B cell (primary cell): Measurements from ENCODE around the gene NUAK2. TPM values are rescaled to one million over a fixed set of nuclear protein-coding genes. Genes with fewer than 3 reads are reported as not detected.
A peak's percentile ranks its signal among the peaks of the same experiment; 100 is the strongest.

Source experiments
- ATAC-seq: fragments of 200-7000 bp; cut with Tn5 transposase; one replicate; pipeline ENCODE4 v1.10.0; 2021; ENCODE audit warnings: low read depth, mild to moderate bottlenecking, moderate number of reproducible peaks, moderate library complexity
- CTCF ChIA-PET: fragments of 350-600 bp; sonication (Branson Sonifier 250); formaldehyde crosslinking; loops from one replicate; lab custom pipeline; 2021; ENCODE audit warnings: antibody characterized with exemption, inconsistent platforms; lab: Charles Lee
- POLR2A ChIA-PET: fragments of 350-600 bp; sonication (Branson Sonifier 250); formaldehyde crosslinking; loops from one replicate; lab custom pipeline; 2021; ENCODE audit warnings: antibody characterized with exemption; lab: Charles Lee
- DNase-seq: peaks from one replicate; pipeline ENCODE4 v3.0.0; 2013
- H2AFZ ChIP-seq: 2 replicates; pipeline ENCODE4 v1.6.1; 2012; ENCODE audit warnings: mild to moderate bottlenecking, low read depth, low read length; ENCODE audit not compliant: insufficient read depth, poor library complexity, severe bottlenecking
- H3K27ac ChIP-seq, 2 donors: 1 replicate in 1 of 2; 2 replicates in 1 of 2; pipeline ENCODE4 v1.5.1; 2012 to 2013; ENCODE audit warnings: low read length in 2 of 2, mild to moderate bottlenecking in 2 of 2, moderate library complexity in 1 of 2
- H3K27me3 ChIP-seq, 4 experiments: fragments of 200-600 bp in 1 of 4; sonication (generic) in 1 of 4; replicated peaks in 1 of 4; 1 replicate in 2 of 4; 2 replicates in 2 of 4; pipeline versions ENCODE4 v1.6.1 to v1.7.0; 2013 to 2016; ENCODE audit warnings: low read length in 3 of 4, mild to moderate bottlenecking in 2 of 4, mixed read lengths in 1 of 4, moderate library complexity in 1 of 4; ENCODE audit not compliant: insufficient read depth in 4 of 4, control insufficient read depth in 3 of 4; ENCODE audit errors: control extremely low read depth in 1 of 4
- H3K36me3 ChIP-seq, 2 experiments: replicated peaks in 1 of 2; 1 replicate in 1 of 2; 2 replicates in 1 of 2; pipeline versions ENCODE4 v1.6.1 to v1.7.1; 2013; ENCODE audit warnings: low read length in 1 of 2; ENCODE audit not compliant: insufficient read depth in 2 of 2, control insufficient read depth in 1 of 2; ENCODE audit errors: control extremely low read depth in 1 of 2, extremely low read depth in 1 of 2
- H3K4me1 ChIP-seq, 2 donors: fragments of 200-600 bp in 1 of 2; sonication (generic) in 1 of 2; 1 replicate in 1 of 2; 2 replicates in 1 of 2; pipeline versions ENCODE4 v1.5.1 to v1.6.1; 2013 to 2017; ENCODE audit warnings: low read length in 2 of 2; ENCODE audit not compliant: control insufficient read depth in 2 of 2, insufficient read depth in 2 of 2
- H3K4me2 ChIP-seq: replicated peaks from 2 replicates; pipeline ENCODE3; 2012; ENCODE audit warnings: mild to moderate bottlenecking, low read depth, low read length; ENCODE audit not compliant: poor library complexity, severe bottlenecking
- H3K4me3 ChIP-seq, 5 experiments: fragments of 200-600 bp in 1 of 5; sonication (generic) in 1 of 5; 1 replicate in 3 of 5; 2 replicates in 2 of 5; pipeline versions ENCODE4 v1.5.1 to v1.7.0; 2011 to 2016; ENCODE audit warnings: low read length in 4 of 5, mild to moderate bottlenecking in 4 of 5, low read depth in 2 of 5, control low read depth in 1 of 5, moderate library complexity in 1 of 5; ENCODE audit not compliant: insufficient read depth in 1 of 5; ENCODE audit errors: control extremely low read depth in 1 of 5, extremely low read depth in 1 of 5
- H3K79me2 ChIP-seq: fragments of 200-600 bp; sonication (generic); one replicate; pipeline ENCODE4 v1.6.0; 2016; ENCODE audit warnings: low read length; ENCODE audit not compliant: control insufficient read depth, insufficient read depth
- H3K9ac ChIP-seq: fragments of 200-600 bp; sonication (generic); 2 replicates; pipeline ENCODE4 v1.6.1; 2017; ENCODE audit warnings: mild to moderate bottlenecking, low read length, moderate library complexity
- H3K9me3 ChIP-seq, 3 donors: one replicate each; pipeline versions ENCODE4 v1.6.1 to v1.7.1; 2013; ENCODE audit warnings: low read length in 2 of 3; ENCODE audit not compliant: control insufficient read depth in 2 of 3, insufficient read depth in 1 of 3; ENCODE audit errors: control extremely low read depth in 1 of 3
- H4K20me1 ChIP-seq: 2 replicates; pipeline ENCODE4 v1.6.0; 2012; ENCODE audit warnings: mild to moderate bottlenecking, low read length; ENCODE audit not compliant: insufficient read depth, control insufficient read depth, poor library complexity, severe bottlenecking
- H3K27ac Mint-ChIP-seq: one replicate; pipeline ENCODE4 v1.8.0; 2021; ENCODE audit warnings: mixed read lengths
- H3K27me3 Mint-ChIP-seq: one replicate; pipeline ENCODE4 v1.8.0; 2021; ENCODE audit warnings: mixed read lengths
- H3K4me1 Mint-ChIP-seq: one replicate; pipeline ENCODE4 v1.8.0; 2021; ENCODE audit warnings: mixed read lengths
- H3K4me3 Mint-ChIP-seq: one replicate; pipeline ENCODE4 v1.8.0; 2021; ENCODE audit warnings: mixed read lengths
- H3K9me3 Mint-ChIP-seq: one replicate; pipeline ENCODE4 v1.8.0; 2022; ENCODE audit warnings: mixed read lengths; ENCODE audit not compliant: insufficient read depth
- EZH2 ChIP-seq: IDR thresholded peaks from 2 replicates; pipeline ENCODE4 v1.6.1; 2012; ENCODE audit warnings: borderline replicate concordance, low read depth, mild to moderate bottlenecking, moderate library complexity, low read length; ENCODE audit not compliant: insufficient read depth, poor library complexity, severe bottlenecking
- WGBS: methylation state at CpG from one replicate; pipeline ENCODE4 v1.1.5; 2013; ENCODE audit warnings: missing lambda C conversion rate; ENCODE audit not compliant: insufficient coverage; 5-methylcytosine and 5-hydroxymethylcytosine counted together
- intact Hi-C: fragments of 100-400 bp; cut with micrococcal nuclease; formaldehyde crosslinking; loops from one replicate; pipeline ENCODE4 v1.10.0; 2022
- polyA plus RNA-seq: library from polyadenylated mRNA; depleted of rRNA; stranded (reverse); fragments of >200 nt; gene quantifications from 2 replicates; pipeline ENCODE4 v1.2.3, GENCODE V29; 2012
- total RNA-seq, 2 donors: library from RNA; stranded (reverse); fragments of 120-200 nt in 1 of 2; gene quantifications; 1 replicate in 1 of 2; 2 replicates in 1 of 2; pipeline versions ENCODE4 v1.2.3 to v1.2.4, GENCODE V29; 2013 to 2022
- TF ChIP-seq, protein P1 (sequence below): fragments of 200-600 bp; IDR thresholded peaks from one replicate; pipeline ENCODE4 v1.8.0; 2022; ENCODE audit warnings: antibody characterized with exemption, mild to moderate bottlenecking

NUAK2 gene
- total and polyA plus RNA-seq, 2 donors (not counting 1 experiment from before 2014, with no cell fraction given): 37.9 to 102 TPM

DNA sequence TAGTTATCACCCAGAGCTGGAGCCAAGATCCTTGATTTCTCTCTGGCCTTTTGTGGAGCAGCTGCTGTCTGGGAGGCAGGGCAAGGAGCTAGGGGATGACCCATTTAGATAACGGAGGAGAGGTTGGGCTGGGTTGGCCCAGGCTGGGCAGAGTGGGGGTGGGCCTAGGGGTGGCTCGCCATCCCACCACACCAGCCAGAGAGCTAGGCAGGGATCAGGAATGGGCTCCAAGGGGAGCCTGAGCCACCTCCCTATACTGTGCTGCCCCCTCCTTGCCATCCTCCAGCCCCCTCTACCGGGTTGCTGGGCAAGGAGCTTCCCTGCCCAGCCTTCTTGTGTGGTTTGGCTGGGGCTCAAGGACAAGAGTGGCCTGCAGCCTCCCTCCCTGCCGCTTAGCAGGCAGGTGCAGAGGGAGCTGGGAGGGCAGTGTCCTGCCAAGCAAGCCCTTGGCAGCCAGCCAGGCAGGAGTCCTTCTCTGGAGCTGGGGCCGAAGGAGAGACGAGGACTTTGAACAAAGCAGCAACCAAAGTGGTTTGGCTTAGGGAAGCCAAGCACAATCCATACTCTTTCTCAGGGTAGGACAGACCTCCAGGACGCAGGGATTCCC lies 4.1 kb downstream of the NUAK2 start:
- H3K79me2 ChIP-seq: peaks cover 100% of the 10 kb centered on the region
- TF ChIP-seq EZH2: no peak
- TF ChIP-seq, protein P1, sequence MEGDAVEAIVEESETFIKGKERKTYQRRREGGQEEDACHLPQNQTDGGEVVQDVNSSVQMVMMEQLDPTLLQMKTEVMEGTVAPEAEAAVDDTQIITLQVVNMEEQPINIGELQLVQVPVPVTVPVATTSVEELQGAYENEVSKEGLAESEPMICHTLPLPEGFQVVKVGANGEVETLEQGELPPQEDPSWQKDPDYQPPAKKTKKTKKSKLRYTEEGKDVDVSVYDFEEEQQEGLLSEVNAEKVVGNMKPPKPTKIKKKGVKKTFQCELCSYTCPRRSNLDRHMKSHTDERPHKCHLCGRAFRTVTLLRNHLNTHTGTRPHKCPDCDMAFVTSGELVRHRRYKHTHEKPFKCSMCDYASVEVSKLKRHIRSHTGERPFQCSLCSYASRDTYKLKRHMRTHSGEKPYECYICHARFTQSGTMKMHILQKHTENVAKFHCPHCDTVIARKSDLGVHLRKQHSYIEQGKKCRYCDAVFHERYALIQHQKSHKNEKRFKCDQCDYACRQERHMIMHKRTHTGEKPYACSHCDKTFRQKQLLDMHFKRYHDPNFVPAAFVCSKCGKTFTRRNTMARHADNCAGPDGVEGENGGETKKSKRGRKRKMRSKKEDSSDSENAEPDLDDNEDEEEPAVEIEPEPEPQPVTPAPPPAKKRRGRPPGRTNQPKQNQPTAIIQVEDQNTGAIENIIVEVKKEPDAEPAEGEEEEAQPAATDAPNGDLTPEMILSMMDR: no peak
- H3K4me2 ChIP-seq: peak overlapping the region; percentile 96
- H3K4me3 ChIP-seq: peak overlapping the region in 4 of 5 experiments; percentile 65 to 98 (median 96)
- H4K20me1 ChIP-seq: peaks cover 91% of the 10 kb centered on the region
- H2AFZ ChIP-seq: no peak overlapping the region
- DNase-seq (no peak), ATAC-seq (no peak)
- Mint-ChIP-seq H3K4me3 (peak overlapping the region; percentile 97), H3K27me3 (no peaks in the 10 kb centered on the region), H3K27ac (peak overlapping the region; percentile 88), H3K9me3 (no peaks in the 10 kb centered on the region), H3K4me1 (peaks cover 77% of the 10 kb centered on the region)
- ChIA-PET CTCF (interaction anchor here (1.2 to 56.6 kb wide), 4 partner anchors 8 to 207 kb away, joined by 3 to 2421 read pairs (median 1212); partner anchors contain the start of gene NUAK2), POLR2A (interaction anchor here (0.6 to 17.1 kb wide), 3 partner anchors 14 to 41 kb away, joined by 3 to 372 read pairs (median 194); no protein-coding TSS in a partner anchor)
- peak overlapping the region; percentile 46 to 98 for H3K27ac ChIP-seq
- H3K9ac ChIP-seq: peak overlapping the region; percentile 85
- no peaks in the 10 kb centered on the region for H3K9me3 ChIP-seq
- intact Hi-C loops: loop anchor here (10.0 kb wide), 1 partner anchor 317 kb away; the partner anchor contains the start of gene ELK4
- H3K27me3 ChIP-seq: no peaks in the 10 kb centered on the region
- H3K36me3 ChIP-seq: peaks cover 0 to 39% of the 10 kb centered on the region in 2 experiments
- peaks cover 72 to 78% of the 10 kb centered on the region in 2 donors for H3K4me1 ChIP-seq
- WGBS: 78% methylated on average over 5 of the region's 7 CpGs

DNA sequence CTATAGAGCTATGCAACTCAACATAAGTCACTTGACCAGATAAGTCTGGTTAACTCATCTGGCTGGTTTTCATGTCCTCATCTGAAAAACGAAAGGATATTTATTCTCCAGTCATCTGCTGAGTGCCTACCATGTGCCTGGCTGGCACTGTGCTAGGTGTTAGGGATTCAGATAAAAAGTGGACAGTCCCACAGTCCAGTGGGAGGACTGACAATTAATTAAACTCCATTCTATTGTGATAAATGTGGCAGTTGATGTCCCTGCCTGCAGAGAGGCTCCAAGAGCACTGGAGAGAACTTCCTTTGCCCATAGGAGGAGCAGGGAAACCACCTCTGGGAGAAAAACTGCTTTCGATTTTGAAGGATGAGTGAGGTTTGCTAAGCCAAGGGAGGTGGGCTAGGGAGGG lies 5.4 kb downstream of the NUAK2 start:
- peaks cover 84% of the 10 kb centered on the region for H3K4me1 Mint-ChIP-seq
- intact Hi-C loops: loop anchor here (10.0 kb wide), 1 partner anchor 319 kb away; the partner anchor contains the start of gene ELK4
- Histone ChIP-seq H3K9ac (peak overlapping the region; percentile 85), H3K36me3 (peaks cover 0 to 52% of the 10 kb centered on the region in 2 experiments), H2AFZ (no peak overlapping the region), H3K4me1 (peaks cover 79 to 83% of the 10 kb centered on the region in 2 donors), H4K20me1 (peaks cover 96% of the 10 kb centered on the region), H3K9me3 (no peaks in the 10 kb centered on the region), H3K4me3 (peak overlapping the region in 4 of 5 experiments; percentile 0 to 98 (median 40)), H3K79me2 (peaks cover 100% of the 10 kb centered on the region), H3K27ac (peak overlapping the region; percentile 8 to 98), H3K27me3 (no peaks in the 10 kb centered on the region), H3K4me2 (peak overlapping the region; percentile 96)
- H3K4me3 Mint-ChIP-seq: peak overlapping the region; percentile 97
- H3K27me3 Mint-ChIP-seq: no peaks in the 10 kb centered on the region
- H3K27ac Mint-ChIP-seq: peak overlapping the region; percentile 83
- ATAC-seq: no peak
- WGBS: 10% methylated on average over 2 of the region's 2 CpGs
- no peaks in the 10 kb centered on the region for H3K9me3 Mint-ChIP-seq
- ChIA-PET CTCF (interaction anchor here (1.8 to 56.6 kb wide), 3 partner anchors 9 to 61 kb away, joined by 4 to 2421 read pairs (median 2421); partner anchors contain the start of gene NUAK2), POLR2A (interaction anchor here (3.6 to 17.1 kb wide), 2 partner anchors 30 to 41 kb away, joined by 40 to 372 read pairs; no protein-coding TSS in a partner anchor)
- no peak for TF ChIP-seq EZH2
- TF ChIP-seq, protein P1: no peak
- no peak for DNase-seq
